HG02884 (cell line): ENCODE measurements around the gene ESR1.
"Not testable (repeated sequence)": the region's sequence is repeated elsewhere in the genome, so short reads cannot be mapped to it uniquely, and the experiment has no call there.

Experiments used
- ATAC-seq: cut with Tn5 transposase; IDR thresholded peaks from one replicate; pipeline ENCODE4 v1.9.1; 2021; ENCODE audit warnings: mild to moderate bottlenecking, moderate library complexity; ENCODE audit not compliant: unreplicated experiment

Gene ESR1

GRCh38 chr6:152050451-152051195 is 243.1 kb downstream of the ESR1 start:
- no peak for ATAC-seq

GRCh38 chr6:152052061-152052460 is 244.6 kb downstream of the ESR1 start:
- no peak for ATAC-seq

GRCh38 chr6:152053332-152053731 is 245.8 kb downstream of the ESR1 start:
- no peak for ATAC-seq

GRCh38 chr6:152054441-152054840 is 247.0 kb downstream of the ESR1 start:
- ATAC-seq: no peak

GRCh38 chr6:152055517-152055916 is 248.0 kb downstream of the ESR1 start:
- ATAC-seq: no peak

- no peak for ATAC-seq
These were observed 250.5 kb downstream of the ESR1 start for GRCh38 chr6:152057832-152058498.

- ATAC-seq: no peak
These were observed 252.4 kb downstream of the ESR1 start for GRCh38 chr6:152059909-152060308.

- no peak for ATAC-seq
These were observed 255.0 kb downstream of the ESR1 start for GRCh38 chr6:152062476-152062875.

- ATAC-seq: no peak
These were observed 255.9 kb downstream of the ESR1 start for GRCh38 chr6:152063170-152063921.

- no peak for ATAC-seq
These were observed 261.3 kb downstream of the ESR1 start for GRCh38 chr6:152068622-152069261.

GRCh38 chr6:152070556-152070955 is 263.1 kb downstream of the ESR1 start:
- no peak for ATAC-seq

GRCh38 chr6:152071318-152071717 is 263.8 kb downstream of the ESR1 start:
- ATAC-seq: no peak

GRCh38 chr6:152071843-152072242 is 264.4 kb downstream of the ESR1 start:
- ATAC-seq: no peak

GRCh38 chr6:152076242-152076641 is 268.8 kb downstream of the ESR1 start:
- not testable (repeated sequence) for ATAC-seq

- no peak for ATAC-seq
These were observed 270.5 kb downstream of the ESR1 start for GRCh38 chr6:152078001-152078400.

- ATAC-seq: no peak
These were observed 271.3 kb downstream of the ESR1 start for GRCh38 chr6:152078804-152079203.

- ATAC-seq: no peak
These were observed 278.0 kb downstream of the ESR1 start for GRCh38 chr6:152085451-152085921.

- no peak for ATAC-seq
These were observed 278.9 kb downstream of the ESR1 start for GRCh38 chr6:152086223-152086873.

- no peak for ATAC-seq
These were observed 279.6 kb downstream of the ESR1 start for GRCh38 chr6:152087096-152087495.

- ATAC-seq: no peak
These were observed 280.2 kb downstream of the ESR1 start for GRCh38 chr6:152087701-152088100.

GRCh38 chr6:152089992-152090391 is 282.5 kb downstream of the ESR1 start:
- ATAC-seq: no peak
